HepG2 (cell line): ENCODE measurements around the gene BRD1. TPM values are rescaled to one million over a fixed set of nuclear protein-coding genes. Genes with fewer than 3 reads are reported as not detected.

Experiments
- KDM1A ChIP-seq: IDR thresholded peaks from 2 replicates; pipeline ENCODE4 v1.6.1; 2016; ENCODE audit warnings: missing compliant biosample characterization
- MAFG ChIP-seq: sonication (generic); formaldehyde crosslinking; IDR thresholded peaks from 2 replicates; pipeline ENCODE4 v1.5.1; 2020; ENCODE audit warnings: mild to moderate bottlenecking, missing genetic modification reagents
- MXD4 ChIP-seq: IDR thresholded peaks from 2 replicates; pipeline ENCODE4 v1.6.1; 2016; ENCODE audit warnings: mild to moderate bottlenecking, missing biosample characterization, missing genetic modification reagents
- POLR2AphosphoS5 ChIP-seq: IDR thresholded peaks from 2 replicates; pipeline ENCODE4 v1.6.1; 2012; ENCODE audit warnings: low read depth, low read length
- RORA ChIP-seq: sonication (generic); formaldehyde crosslinking; IDR thresholded peaks from 2 replicates; pipeline ENCODE4 v1.5.0; 2020; ENCODE audit warnings: mild to moderate bottlenecking, missing genetic modification reagents, moderate library complexity
- TARDBP ChIP-seq: sonication (generic); formaldehyde crosslinking; IDR thresholded peaks from 2 replicates; pipeline ENCODE4 v1.8.0; 2022; ENCODE audit warnings: mild to moderate bottlenecking, missing genetic modification reagents
- TGIF2 ChIP-seq: IDR thresholded peaks from 2 replicates; pipeline ENCODE4 v1.6.1; 2016; ENCODE audit warnings: control low read depth, missing compliant biosample characterization
- U2AF1 ChIP-seq: fragments of 200-400 bp; formaldehyde crosslinking; optimal IDR thresholded peaks from 2 replicates; pipeline ENCODE3; 2017; ENCODE audit warnings: mild to moderate bottlenecking, low read depth, low read length
- ZNF12 ChIP-seq: sonication (generic); formaldehyde crosslinking; IDR thresholded peaks from 2 replicates; pipeline ENCODE4 v1.5.0; 2020; ENCODE audit warnings: missing genetic modification reagents
- ZNF572 ChIP-seq: sonication (generic); formaldehyde crosslinking; IDR thresholded peaks from 2 replicates; pipeline ENCODE4 v1.5.1; 2020; ENCODE audit warnings: mild to moderate bottlenecking, missing genetic modification reagents
- polyA plus RNA-seq, 8 experiments: library from polyadenylated mRNA; depleted of rRNA in 3 of 8; stranded (reverse) in 7 of 8; unstranded in 1 of 8; fragments of >200 nt; fragmentation: Illumina TruSeq in 4 of 8; extraction: Trizol in 4 of 8; gene quantifications; 2 replicates each; pipeline versions ENCODE4 v1.2.1 to v1.2.3, GENCODE V29; 2011 to 2016; ENCODE audit warnings: low read depth in 4 of 8, missing spikeins in 1 of 8, mixed read lengths in 1 of 8; ENCODE audit not compliant: insufficient read depth in 1 of 8
- total RNA-seq, 5 experiments: library from RNA; depleted of rRNA; stranded (reverse); fragments of >200 nt; fragmentation: Illumina TruSeq; extraction: Trizol; gene quantifications; 2 replicates each; pipeline ENCODE4 v1.2.3, GENCODE V29; 2016; ENCODE audit warnings: low read depth in 1 of 5
- TF ChIP-seq, protein P1 (sequence below): sonication (generic); formaldehyde crosslinking; IDR thresholded peaks from 2 replicates; pipeline ENCODE4 v1.4.0; 2020; ENCODE audit warnings: missing genetic modification reagents, borderline replicate concordance
- TF ChIP-seq, protein P2 (sequence below): sonication (generic); formaldehyde crosslinking; IDR thresholded peaks from 2 replicates; pipeline ENCODE4 v1.4.0; 2020; ENCODE audit warnings: missing genetic modification reagents, mild to moderate bottlenecking, borderline replicate concordance
- TF ChIP-seq, protein P3 (sequence below): sonication (generic); formaldehyde crosslinking; IDR thresholded peaks from 2 replicates; pipeline ENCODE4 v1.5.0; 2020; ENCODE audit warnings: mild to moderate bottlenecking, missing genetic modification reagents
- TF ChIP-seq, protein P4 (sequence below): sonication (generic); formaldehyde crosslinking; conservative IDR thresholded peaks from 2 replicates; pipeline ENCODE4 v1.4.0; 2020; ENCODE audit warnings: mild to moderate bottlenecking, missing genetic modification reagents, moderate library complexity
- TF ChIP-seq, protein P5 (sequence below): sonication (generic); formaldehyde crosslinking; conservative IDR thresholded peaks from 2 replicates; pipeline ENCODE4 v1.8.0; 2022; ENCODE audit warnings: mild to moderate bottlenecking, moderate library complexity, missing genetic modification reagents

BRD1 gene
- total and polyA plus RNA-seq, 2 of the 13 experiments (the other 11 are each of a cell fraction or from before 2014, with no cell fraction given) = 5.1 to 12.0 TPM

DNA sequence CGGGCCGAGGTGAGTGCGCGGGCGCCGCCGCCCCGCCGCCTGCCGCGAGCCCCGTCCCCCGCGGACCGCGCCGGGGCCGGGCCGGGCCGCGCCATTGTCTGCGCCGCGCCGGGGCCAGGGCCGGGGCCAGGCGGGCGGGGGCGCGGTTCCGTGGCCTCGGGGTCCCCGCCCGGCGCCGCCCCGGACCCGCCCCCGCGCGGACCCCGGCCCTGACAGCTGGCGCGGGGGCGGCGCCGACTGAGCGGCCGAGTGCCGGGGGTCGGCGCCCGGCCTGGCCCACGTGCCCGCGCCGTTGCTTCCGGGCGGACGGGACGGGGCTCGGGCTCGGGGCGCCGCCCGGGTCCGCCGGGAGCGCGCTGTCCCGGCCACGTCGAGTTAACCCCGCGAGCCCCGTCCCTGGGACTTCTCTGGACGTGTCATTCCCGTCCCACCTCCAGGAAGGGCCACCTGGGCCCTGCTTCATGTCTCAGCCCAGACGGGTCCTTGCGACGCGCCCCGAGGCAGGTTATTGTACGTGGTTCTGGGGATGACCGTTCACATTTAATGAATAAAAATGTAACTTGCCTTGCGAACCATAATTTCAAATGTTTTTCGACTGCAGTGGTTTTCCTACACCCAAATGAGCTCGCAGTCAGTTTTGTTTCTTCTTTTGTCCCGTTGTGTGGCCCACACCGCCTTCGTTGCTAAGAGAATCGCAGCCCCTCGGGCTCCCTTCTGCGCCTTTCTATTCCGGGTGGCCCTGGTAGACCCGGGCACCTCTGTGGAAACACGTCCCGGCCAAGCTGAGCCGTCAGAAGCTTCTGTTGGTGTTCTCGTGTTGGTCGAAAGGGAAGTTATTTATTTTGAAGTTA is 26.5 kb upstream of the BRD1 start (continued):
- TF ChIP-seq, protein P1, sequence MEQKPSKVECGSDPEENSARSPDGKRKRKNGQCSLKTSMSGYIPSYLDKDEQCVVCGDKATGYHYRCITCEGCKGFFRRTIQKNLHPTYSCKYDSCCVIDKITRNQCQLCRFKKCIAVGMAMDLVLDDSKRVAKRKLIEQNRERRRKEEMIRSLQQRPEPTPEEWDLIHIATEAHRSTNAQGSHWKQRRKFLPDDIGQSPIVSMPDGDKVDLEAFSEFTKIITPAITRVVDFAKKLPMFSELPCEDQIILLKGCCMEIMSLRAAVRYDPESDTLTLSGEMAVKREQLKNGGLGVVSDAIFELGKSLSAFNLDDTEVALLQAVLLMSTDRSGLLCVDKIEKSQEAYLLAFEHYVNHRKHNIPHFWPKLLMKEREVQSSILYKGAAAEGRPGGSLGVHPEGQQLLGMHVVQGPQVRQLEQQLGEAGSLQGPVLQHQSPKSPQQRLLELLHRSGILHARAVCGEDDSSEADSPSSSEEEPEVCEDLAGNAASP (CRISPR knock-in tag) = no peak
- TF ChIP-seq MAFG (CRISPR knock-in tag) = no peak
- TF ChIP-seq, protein P2, sequence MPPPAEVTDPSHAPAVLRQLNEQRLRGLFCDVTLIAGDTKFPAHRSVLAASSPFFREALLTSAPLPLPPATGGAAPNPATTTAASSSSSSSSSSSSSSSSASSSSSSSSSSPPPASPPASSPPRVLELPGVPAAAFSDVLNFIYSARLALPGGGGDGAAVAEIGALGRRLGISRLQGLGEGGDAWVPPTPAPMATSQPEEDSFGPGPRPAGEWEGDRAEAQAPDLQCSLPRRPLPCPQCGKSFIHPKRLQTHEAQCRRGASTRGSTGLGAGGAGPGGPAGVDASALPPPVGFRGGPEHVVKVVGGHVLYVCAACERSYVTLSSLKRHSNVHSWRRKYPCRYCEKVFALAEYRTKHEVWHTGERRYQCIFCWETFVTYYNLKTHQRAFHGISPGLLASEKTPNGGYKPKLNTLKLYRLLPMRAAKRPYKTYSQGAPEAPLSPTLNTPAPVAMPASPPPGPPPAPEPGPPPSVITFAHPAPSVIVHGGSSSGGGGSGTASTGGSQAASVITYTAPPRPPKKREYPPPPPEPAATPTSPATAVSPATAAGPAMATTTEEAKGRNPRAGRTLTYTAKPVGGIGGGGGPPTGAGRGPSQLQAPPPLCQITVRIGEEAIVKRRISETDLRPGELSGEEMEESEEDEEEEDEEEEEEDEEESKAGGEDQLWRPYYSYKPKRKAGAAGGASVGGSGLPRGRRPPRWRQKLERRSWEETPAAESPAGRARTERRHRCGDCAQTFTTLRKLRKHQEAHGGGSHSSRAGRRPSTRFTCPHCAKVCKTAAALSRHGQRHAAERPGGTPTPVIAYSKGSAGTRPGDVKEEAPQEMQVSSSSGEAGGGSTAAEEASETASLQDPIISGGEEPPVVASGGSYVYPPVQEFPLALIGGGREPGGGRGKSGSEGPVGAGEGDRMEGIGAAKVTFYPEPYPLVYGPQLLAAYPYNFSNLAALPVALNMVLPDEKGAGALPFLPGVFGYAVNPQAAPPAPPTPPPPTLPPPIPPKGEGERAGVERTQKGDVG (CRISPR knock-in tag) = no peak
- TF ChIP-seq TARDBP = no peak
- no peak for TF ChIP-seq U2AF1
- TF ChIP-seq ZNF572 (CRISPR knock-in tag) = no peak
- TF ChIP-seq, protein P3, sequence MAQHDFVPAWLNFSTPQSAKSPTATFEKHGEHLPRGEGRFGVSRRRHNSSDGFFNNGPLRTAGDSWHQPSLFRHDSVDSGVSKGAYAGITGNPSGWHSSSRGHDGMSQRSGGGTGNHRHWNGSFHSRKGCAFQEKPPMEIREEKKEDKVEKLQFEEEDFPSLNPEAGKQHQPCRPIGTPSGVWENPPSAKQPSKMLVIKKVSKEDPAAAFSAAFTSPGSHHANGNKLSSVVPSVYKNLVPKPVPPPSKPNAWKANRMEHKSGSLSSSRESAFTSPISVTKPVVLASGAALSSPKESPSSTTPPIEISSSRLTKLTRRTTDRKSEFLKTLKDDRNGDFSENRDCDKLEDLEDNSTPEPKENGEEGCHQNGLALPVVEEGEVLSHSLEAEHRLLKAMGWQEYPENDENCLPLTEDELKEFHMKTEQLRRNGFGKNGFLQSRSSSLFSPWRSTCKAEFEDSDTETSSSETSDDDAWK (CRISPR knock-in tag) = no peak
- no peak for TF ChIP-seq KDM1A (CRISPR knock-in tag)
- TF ChIP-seq ZNF12 (CRISPR knock-in tag) = no peak
- TF ChIP-seq, protein P4, sequence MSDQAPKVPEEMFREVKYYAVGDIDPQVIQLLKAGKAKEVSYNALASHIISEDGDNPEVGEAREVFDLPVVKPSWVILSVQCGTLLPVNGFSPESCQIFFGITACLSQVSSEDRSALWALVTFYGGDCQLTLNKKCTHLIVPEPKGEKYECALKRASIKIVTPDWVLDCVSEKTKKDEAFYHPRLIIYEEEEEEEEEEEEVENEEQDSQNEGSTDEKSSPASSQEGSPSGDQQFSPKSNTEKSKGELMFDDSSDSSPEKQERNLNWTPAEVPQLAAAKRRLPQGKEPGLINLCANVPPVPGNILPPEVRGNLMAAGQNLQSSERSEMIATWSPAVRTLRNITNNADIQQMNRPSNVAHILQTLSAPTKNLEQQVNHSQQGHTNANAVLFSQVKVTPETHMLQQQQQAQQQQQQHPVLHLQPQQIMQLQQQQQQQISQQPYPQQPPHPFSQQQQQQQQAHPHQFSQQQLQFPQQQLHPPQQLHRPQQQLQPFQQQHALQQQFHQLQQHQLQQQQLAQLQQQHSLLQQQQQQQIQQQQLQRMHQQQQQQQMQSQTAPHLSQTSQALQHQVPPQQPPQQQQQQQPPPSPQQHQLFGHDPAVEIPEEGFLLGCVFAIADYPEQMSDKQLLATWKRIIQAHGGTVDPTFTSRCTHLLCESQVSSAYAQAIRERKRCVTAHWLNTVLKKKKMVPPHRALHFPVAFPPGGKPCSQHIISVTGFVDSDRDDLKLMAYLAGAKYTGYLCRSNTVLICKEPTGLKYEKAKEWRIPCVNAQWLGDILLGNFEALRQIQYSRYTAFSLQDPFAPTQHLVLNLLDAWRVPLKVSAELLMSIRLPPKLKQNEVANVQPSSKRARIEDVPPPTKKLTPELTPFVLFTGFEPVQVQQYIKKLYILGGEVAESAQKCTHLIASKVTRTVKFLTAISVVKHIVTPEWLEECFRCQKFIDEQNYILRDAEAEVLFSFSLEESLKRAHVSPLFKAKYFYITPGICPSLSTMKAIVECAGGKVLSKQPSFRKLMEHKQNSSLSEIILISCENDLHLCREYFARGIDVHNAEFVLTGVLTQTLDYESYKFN (CRISPR knock-in tag) = no peak
- TF ChIP-seq, protein P5, sequence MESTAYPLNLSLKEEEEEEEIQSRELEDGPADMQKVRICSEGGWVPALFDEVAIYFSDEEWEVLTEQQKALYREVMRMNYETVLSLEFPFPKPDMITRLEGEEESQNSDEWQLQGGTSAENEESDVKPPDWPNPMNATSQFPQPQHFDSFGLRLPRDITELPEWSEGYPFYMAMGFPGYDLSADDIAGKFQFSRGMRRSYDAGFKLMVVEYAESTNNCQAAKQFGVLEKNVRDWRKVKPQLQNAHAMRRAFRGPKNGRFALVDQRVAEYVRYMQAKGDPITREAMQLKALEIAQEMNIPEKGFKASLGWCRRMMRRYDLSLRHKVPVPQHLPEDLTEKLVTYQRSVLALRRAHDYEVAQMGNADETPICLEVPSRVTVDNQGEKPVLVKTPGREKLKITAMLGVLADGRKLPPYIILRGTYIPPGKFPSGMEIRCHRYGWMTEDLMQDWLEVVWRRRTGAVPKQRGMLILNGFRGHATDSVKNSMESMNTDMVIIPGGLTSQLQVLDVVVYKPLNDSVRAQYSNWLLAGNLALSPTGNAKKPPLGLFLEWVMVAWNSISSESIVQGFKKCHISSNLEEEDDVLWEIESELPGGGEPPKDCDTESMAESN (CRISPR knock-in tag) = 0 out of 2 replicates have a peak, but pooled peaks have one; percentile 22
- TF ChIP-seq MXD4 (CRISPR knock-in tag) = no peak
- no peak for TF ChIP-seq RORA (CRISPR knock-in tag)
- TF ChIP-seq POLR2AphosphoS5 = no peak
- TF ChIP-seq TGIF2 (CRISPR knock-in tag) = no peak
